Thoracic aorta (tissue), 2 donors: ENCODE results near the gene CCNE1. TPM values are rescaled to one million over a fixed set of nuclear protein-coding genes. Genes with fewer than 3 reads are reported as not detected.

ENCODE experiments used
- ATAC-seq: fragments of 150-250 bp; one replicate; pipeline ENCODE4 v1.8.0; 2017; ENCODE audit warnings: low read depth; ENCODE audit not compliant: insufficient number of reproducible peaks, low FRiP score
- DNase-seq: peaks from one replicate; pipeline ENCODE4 v3.0.0-alpha.2; 2020; ENCODE audit warnings: low spot score
- H3K27ac ChIP-seq, 2 donors: fragments of 200-600 bp; sonication (generic); 1 replicate in 1 of 2; 2 replicates in 1 of 2; pipeline ENCODE4 v1.5.1; 2016; ENCODE audit warnings: mild to moderate bottlenecking in 2 of 2, moderate library complexity in 2 of 2
- H3K27me3 ChIP-seq: fragments of 200-600 bp; sonication (generic); replicated peaks from 2 replicates; pipeline ENCODE4 v1.6.0; 2016; ENCODE audit warnings: mild to moderate bottlenecking; ENCODE audit not compliant: insufficient read depth
- H3K36me3 ChIP-seq: fragments of 200-600 bp; sonication (generic); one replicate; pipeline ENCODE4 v1.5.1; 2016
- H3K4me1 ChIP-seq, 2 donors: fragments of 200-600 bp; sonication (generic); 1 replicate in 1 of 2; 2 replicates in 1 of 2; pipeline versions ENCODE4 v1.5.1 to v1.6.0; 2016; ENCODE audit warnings: low read depth in 2 of 2, mild to moderate bottlenecking in 1 of 2; ENCODE audit not compliant: control insufficient read depth in 1 of 2
- H3K4me3 ChIP-seq: fragments of 200-600 bp; sonication (generic); 2 replicates; pipeline ENCODE4 v1.5.1; 2016; ENCODE audit warnings: mild to moderate bottlenecking
- H3K9me3 ChIP-seq: fragments of 200-600 bp; sonication (generic); 2 replicates; pipeline ENCODE4 v1.5.1; 2016
- CTCF ChIP-seq: fragments of 200-600 bp; sonication (generic); IDR thresholded peaks from one replicate; pipeline ENCODE4 v1.5.1; 2019; ENCODE audit warnings: antibody characterized with exemption
- total RNA-seq, 2 donors: library from RNA; depleted of rRNA; stranded (reverse); fragments of >200 nt; gene quantifications; one replicate each; pipeline versions ENCODE4 v1.1.0 to v1.2.3, GENCODE V29; 2016

CCNE1 gene
- total RNA-seq, 2 donors from 2014 or later = 4.6 TPM; not detected in 1

GRCh38 chr19:29773141-29773540 is 38.6 kb upstream of the CCNE1 start:
- no peak for TF ChIP-seq CTCF
- H3K9me3 ChIP-seq = no peaks in the 10 kb centered on the region
- no peaks in the 10 kb centered on the region for H3K27me3 ChIP-seq
- ATAC-seq (no peak), DNase-seq (no peak)
- no peaks in the 10 kb centered on the region for H3K36me3 ChIP-seq
- no peak overlapping the region for H3K27ac ChIP-seq
- H3K4me3 ChIP-seq = no peak overlapping the region
- no peaks in the 10 kb centered on the region for H3K4me1 ChIP-seq

DNA sequence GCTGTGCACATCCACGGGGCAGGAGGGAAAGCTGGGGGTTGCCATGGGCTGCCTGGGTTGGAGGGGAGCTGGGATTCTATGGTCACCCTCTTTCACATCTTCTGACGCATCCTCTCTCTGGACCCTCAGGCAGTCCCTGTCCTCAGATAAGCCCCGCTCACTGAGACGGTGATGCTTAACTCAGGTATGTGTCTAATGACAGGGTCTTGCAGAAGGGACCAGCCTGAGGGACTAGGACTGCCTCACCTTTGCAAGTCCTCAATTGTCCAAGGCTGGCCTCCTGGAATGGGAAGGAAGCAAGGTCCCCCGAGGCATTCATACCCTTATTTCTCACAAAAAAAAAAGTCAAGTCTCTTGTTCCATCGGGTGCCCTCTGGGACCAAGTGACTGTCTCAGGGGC is 37.7 kb upstream of the CCNE1 start:
- DNase-seq (no peak), ATAC-seq (no peak)
- Histone ChIP-seq H3K4me1 (no peaks in the 10 kb centered on the region), H3K27ac (no peak overlapping the region), H3K27me3 (no peaks in the 10 kb centered on the region), H3K36me3 (no peaks in the 10 kb centered on the region), H3K9me3 (no peaks in the 10 kb centered on the region), H3K4me3 (no peak overlapping the region)
- no peak for TF ChIP-seq CTCF

DNA sequence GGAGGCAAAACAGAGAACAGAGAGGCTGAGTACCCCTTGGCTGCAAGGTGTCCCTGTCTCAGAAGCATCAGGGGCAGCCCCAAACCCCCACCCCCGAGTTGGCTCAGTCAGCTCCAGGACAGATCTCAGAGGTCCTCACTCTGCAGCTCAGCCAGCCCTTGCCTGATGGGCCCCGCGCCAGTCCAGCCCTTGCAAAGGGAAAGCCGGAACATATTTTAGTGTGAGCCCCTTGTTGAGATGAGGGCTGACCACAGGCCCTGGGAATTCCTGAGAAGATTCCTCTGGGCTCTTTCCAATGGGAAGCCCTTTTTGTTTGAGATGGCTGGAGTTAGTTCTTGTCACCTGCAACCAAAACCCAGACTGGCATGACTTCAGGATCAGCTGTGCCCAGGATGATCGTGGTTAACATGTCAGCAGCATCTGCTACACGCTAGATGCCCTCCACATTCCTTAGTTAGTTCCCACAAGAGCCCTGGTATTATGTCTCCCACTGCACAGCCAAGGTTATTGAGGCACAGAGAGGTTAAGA is 33.9 kb upstream of the CCNE1 start:
- Histone ChIP-seq H3K27ac (no peak overlapping the region), H3K4me1 (no peaks in the 10 kb centered on the region), H3K9me3 (no peaks in the 10 kb centered on the region), H3K36me3 (no peaks in the 10 kb centered on the region), H3K27me3 (no peaks in the 10 kb centered on the region), H3K4me3 (no peak overlapping the region)
- TF ChIP-seq CTCF = no peak
- ATAC-seq (no peak), DNase-seq (no peak)

DNA sequence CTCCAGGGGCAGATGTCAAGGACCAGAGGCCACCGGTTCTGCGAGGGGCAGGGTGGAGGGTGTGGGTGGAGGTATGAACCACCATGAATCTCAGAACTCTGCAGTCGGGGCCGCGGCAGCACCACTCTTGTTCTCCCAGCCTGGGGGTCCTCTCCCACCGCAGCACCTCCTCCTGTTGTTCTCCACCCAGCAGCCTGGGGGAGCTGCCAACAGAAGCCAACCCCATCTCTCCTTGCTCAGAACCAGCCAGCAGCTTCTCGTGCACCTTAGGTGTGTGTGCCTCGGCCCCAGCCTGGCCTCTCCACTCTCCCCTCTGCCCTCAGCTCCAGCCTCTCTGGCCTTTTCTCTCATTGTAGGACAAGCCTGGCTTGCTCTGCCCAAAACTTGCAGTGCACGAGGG is 31.9 kb upstream of the CCNE1 start:
- Histone ChIP-seq H3K4me3 (no peak overlapping the region), H3K9me3 (no peaks in the 10 kb centered on the region), H3K27me3 (no peaks in the 10 kb centered on the region), H3K27ac (no peak overlapping the region), H3K36me3 (no peaks in the 10 kb centered on the region), H3K4me1 (no peaks in the 10 kb centered on the region)
- no peak for TF ChIP-seq CTCF
- no peak for ATAC-seq
- no peak for DNase-seq

DNA sequence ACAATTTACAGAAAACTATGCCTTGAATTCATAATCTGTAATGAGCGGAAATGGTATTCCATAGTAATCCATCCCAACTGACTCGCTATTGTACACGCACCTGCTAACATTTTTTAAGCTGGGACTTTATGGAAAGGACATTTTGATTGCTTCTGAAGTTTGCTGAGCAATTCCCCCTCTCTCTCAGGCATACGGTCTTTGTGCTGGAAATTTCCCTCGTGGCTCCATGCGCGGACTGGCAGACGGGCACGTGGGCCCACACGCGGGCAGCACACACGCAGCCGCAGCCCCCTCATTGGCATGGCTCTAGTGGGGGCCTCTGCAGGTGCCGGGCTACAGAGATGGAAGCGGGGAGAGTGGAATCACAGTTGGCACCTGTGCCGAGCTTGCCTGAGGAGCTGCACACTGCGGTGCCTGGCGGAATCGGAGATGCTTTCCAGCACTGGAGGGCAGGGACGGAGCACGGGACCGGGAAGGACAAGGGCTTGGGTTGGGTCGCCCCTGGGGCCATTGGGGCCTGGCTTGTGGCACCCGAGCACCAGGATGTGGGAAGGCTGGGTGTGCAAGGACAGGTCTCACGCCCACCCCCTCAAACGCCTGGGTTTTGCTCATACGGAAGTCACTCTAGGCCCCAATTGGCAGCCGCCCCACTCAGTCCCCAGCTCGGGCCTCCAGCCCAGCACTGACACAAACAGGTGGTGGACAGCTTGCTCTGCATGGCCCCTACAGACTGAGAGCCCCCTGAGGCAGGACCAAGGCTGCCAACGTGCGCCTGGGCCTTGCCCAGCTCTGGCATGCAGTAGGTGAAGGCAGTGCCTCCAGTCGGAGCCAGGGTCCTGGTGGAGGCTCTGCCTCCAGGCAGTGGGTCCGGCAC is 30.2 kb upstream of the CCNE1 start:
- no peak for TF ChIP-seq CTCF
- ATAC-seq = no peak
- Histone ChIP-seq H3K9me3 (no peaks in the 10 kb centered on the region), H3K27me3 (no peaks in the 10 kb centered on the region), H3K4me3 (no peak overlapping the region), H3K36me3 (no peaks in the 10 kb centered on the region), H3K4me1 (no peaks in the 10 kb centered on the region), H3K27ac (no peak overlapping the region)
- no peak for DNase-seq
